ENCODE results near the gene ADM.

The ADM gene

GRCh38 chr11:10282117-10282516, 22.8 kb upstream of the ADM start:
- no peak overlapping the region for H3K4me3 ChIP-seq (ENCODE audit: low read depth, low read length)
- no peak for DNase-seq (ENCODE audit: low read depth, low spot score)
- in situ Hi-C loops (cut with HindIII; ENCODE audit: low sequenced_read_pairs) = no loop called here
- TF ChIP-seq CTCF (IDR thresholded peaks at IDR 0.05; ENCODE audit: low read depth, low read length) = no peak

- in situ Hi-C loops (cut with HindIII; ENCODE audit: low sequenced_read_pairs) = no loop called here
- no peak for DNase-seq (ENCODE audit: low read depth, low spot score)
- TF ChIP-seq CTCF (IDR thresholded peaks at IDR 0.05; ENCODE audit: low read depth, low read length) = no peak
- H3K4me3 ChIP-seq (ENCODE audit: low read depth, low read length) = no peak overlapping the region
Measured at GRCh38 chr11:10283991-10284390, 20.9 kb upstream of the ADM start.

GRCh38 chr11:10285148-10285802, 19.6 kb upstream of the ADM start:
- DNase-seq (ENCODE audit: low read depth, low spot score) = no peak
- in situ Hi-C loops (cut with HindIII; ENCODE audit: low sequenced_read_pairs) = no loop called here
- TF ChIP-seq CTCF (IDR thresholded peaks at IDR 0.05; ENCODE audit: low read depth, low read length) = no peak
- no peak overlapping the region for H3K4me3 ChIP-seq (ENCODE audit: low read depth, low read length)

- no peak for DNase-seq (ENCODE audit: low read depth, low spot score)
- H3K4me3 ChIP-seq (ENCODE audit: low read depth, low read length) = no peak overlapping the region
- no peak for TF ChIP-seq CTCF (IDR thresholded peaks at IDR 0.05; ENCODE audit: low read depth, low read length)
- in situ Hi-C loops (cut with HindIII; ENCODE audit: low sequenced_read_pairs) = no loop called here
Measured at GRCh38 chr11:10287140-10287539, 17.7 kb upstream of the ADM start.

- DNase-seq (ENCODE audit: low read depth, low spot score) = no peak
- in situ Hi-C loops (cut with HindIII; ENCODE audit: low sequenced_read_pairs) = no loop called here
- no peak overlapping the region for H3K4me3 ChIP-seq (ENCODE audit: low read depth, low read length)
- TF ChIP-seq CTCF (IDR thresholded peaks at IDR 0.05; ENCODE audit: low read depth, low read length) = no peak
Measured at GRCh38 chr11:10287766-10288715, 16.8 kb upstream of the ADM start.

GRCh38 chr11:10288881-10289764, 15.8 kb upstream of the ADM start:
- TF ChIP-seq CTCF (IDR thresholded peaks at IDR 0.05; ENCODE audit: low read depth, low read length) = no peak
- no peak overlapping the region for H3K4me3 ChIP-seq (ENCODE audit: low read depth, low read length)
- no peak for DNase-seq (ENCODE audit: low read depth, low spot score)
- in situ Hi-C loops (cut with HindIII; ENCODE audit: low sequenced_read_pairs) = no loop called here

Data from astrocyte of the spinal cord (primary cell).